Vagina (tissue), 2 donors: ENCODE measurements around the gene SCN8A.

Experiments used
- CTCF ChIP-seq, 3 experiments: fragments of 450-650 bp in 2 of 3; fragments of 200-600 bp in 1 of 3; sonication (generic) in 1 of 3; IDR thresholded peaks; one replicate each; pipeline ENCODE4 v1.5.1; 2017 to 2019; ENCODE audit warnings: antibody characterized with exemption in 3 of 3, mild to moderate bottlenecking in 2 of 3, moderate library complexity in 2 of 3
- POLR2A ChIP-seq, 2 donors: fragments of 450-650 bp; IDR thresholded peaks; one replicate each; pipeline ENCODE4 v1.6.1; 2017; ENCODE audit warnings: antibody characterized with exemption in 2 of 2, mild to moderate bottlenecking in 2 of 2, moderate library complexity in 2 of 2
- POLR2AphosphoS5 ChIP-seq, 2 donors: sonication (generic); formaldehyde crosslinking; IDR thresholded peaks; one replicate each; pipeline ENCODE4 v1.9.0; 2017; ENCODE audit warnings: antibody characterized with exemption in 2 of 2, mild to moderate bottlenecking in 2 of 2, low read depth in 1 of 2; ENCODE audit not compliant: insufficient read depth in 1 of 2

DNA sequence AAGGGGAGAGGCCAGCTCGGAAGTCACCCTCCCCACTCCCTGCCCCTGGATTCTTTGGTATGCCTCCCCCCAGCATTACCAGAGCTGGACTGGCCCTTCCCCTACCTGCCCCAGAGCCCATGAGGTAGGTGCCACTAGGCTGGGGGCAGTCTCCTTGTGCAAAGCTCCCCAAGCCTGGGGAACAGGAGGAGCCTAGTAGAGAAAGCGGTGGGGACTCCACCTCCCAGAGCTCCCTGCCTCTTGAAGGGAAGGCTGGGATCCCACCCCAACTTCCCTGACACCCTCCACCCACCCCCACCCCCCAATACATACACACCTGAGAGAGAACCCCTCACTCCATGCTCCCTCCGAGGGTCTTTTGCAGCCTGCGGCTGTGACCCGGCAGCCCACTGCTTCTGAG, 227.1 kb downstream of the SCN8A start:
- TF ChIP-seq CTCF (IDR thresholded peaks at IDR 0.05) (no peak), POLR2AphosphoS5 (IDR thresholded peaks at IDR 0.05; ENCODE audit: insufficient read depth in 1 of 2, low read depth in 1 of 2) (no peak), POLR2A (IDR thresholded peaks at IDR 0.05) (no peak)
